ENCODE measurements around the gene TNFSF15.

TNFSF15 gene

DNA sequence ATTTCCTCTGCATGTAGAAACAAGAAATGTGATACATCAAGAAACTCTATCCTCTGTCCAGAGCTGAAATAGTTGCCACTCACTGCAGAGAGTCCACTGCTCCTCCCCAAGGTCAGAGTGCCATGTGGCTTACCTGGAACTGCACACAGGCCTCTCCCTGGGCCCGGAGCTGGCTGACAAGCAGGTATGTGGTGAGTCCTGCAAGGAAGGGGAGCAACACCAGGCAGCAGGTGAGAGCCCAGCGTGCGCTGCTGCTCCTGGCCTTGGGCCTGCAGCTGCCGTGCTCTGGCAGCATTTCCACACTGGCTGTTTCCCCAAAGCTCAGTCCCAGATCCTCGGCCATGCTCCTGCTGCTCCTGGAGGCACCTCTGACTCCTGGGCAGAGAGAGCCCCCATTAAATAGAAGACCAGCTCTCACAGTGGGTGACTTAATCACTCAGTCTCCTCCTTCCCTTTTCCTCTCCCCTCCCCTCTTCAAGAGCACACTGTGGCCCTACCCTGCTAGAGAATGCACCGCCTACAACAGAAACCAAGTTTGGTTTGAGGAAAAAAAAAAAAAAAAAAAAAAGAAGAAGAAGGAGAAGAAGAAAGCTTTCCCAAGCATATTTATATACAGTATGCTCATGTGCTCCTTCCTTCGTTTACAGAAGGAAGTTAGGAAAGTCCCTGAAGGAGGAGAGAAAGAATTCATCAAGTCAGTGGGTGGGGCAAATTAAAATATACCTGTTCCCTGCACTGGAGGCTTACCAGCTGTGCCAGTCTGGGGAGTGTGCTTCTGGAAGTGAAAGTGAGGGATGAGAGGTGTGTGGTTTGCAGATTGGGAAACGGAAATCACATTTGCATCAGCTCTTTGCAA is at the start of gene TNFSF15:
Gene TNFSF15, minus strand, starts transcription at position 370 of the 856 bp plus-strand sequence. Its CDS starts 27 bp downstream, at position 343.
- DNase-seq (ENCODE audit: low spot score): no peak

DNA sequence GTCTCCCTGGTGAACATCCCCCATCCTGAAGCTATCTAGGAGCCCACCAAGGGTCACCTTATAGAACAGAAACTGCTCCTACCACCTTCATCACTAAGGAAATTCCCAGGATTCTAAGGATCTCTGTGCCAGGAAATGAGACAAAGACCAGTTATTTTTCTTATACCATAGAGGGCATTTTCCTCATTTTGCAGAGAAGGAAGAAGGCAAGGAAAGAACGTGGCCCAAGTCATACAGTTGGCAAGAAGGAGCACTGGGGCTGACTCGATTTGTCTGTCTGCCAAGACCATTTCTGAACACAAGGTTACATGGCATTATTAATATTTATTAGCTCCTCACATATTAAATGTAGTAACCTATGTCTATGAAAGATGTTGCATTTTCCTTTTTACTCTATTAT is 49.6 kb upstream of the TNFSF15 start:
- no peak for DNase-seq (ENCODE audit: low spot score)

DNA sequence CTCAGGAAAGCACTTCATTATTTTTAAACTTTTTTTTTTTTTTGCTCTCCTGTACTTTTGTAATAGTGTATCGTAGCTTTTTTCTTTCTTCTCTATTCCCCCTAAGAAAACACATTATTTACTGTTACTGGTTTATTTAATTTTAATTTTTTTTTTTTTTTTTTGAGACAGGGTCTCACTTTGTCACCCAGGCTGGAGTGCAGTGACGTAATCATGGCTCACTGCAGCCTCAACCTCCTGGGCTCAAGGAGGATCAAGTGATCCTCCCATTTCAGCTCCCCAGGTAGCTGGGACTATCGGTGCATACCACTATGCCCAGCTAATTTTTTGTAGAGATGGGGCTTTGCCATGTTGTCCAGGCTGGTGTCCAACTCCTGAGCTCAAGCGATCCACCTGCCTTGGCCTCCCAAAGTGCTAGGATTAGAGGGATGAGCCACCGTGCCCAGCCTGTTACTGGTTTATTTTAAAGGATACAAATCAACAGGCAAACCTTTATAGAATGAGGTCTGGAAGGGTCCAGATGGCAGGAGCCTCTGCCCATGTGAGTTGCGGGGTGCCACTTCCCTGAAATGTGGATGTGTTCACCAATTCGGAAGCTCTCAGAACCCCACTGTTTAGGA is 49.0 kb upstream of the TNFSF15 start:
- no peak for DNase-seq (ENCODE audit: low spot score)

- DNase-seq (ENCODE audit: low spot score): no peak
Observed at GRCh38 chr9:114853071-114853855, 47.4 kb upstream of the TNFSF15 start.

GRCh38 chr9:114852050-114852594 is 46.3 kb upstream of the TNFSF15 start:
- no peak for DNase-seq (ENCODE audit: low spot score)

DNA sequence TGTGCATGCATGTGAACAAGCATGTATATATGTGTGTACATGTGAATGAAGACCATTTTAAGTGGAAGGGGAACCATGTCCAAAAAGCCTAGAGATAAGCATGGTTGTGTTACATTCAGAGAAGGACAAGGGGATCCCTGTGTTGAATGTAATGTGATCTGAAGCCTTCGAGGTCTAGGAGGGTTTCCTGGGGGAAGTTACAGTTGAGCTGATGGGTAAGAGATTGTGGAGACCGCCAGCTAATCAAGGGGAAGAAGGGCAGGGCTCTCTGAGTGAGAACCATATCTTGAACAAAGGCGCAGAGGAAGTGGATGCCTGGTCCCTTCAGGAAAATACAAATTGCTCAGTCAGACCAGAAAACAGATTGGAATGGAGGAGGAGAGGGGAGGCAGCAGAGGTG is 45.5 kb upstream of the TNFSF15 start:
- no peak for DNase-seq (ENCODE audit: low spot score)

DNA sequence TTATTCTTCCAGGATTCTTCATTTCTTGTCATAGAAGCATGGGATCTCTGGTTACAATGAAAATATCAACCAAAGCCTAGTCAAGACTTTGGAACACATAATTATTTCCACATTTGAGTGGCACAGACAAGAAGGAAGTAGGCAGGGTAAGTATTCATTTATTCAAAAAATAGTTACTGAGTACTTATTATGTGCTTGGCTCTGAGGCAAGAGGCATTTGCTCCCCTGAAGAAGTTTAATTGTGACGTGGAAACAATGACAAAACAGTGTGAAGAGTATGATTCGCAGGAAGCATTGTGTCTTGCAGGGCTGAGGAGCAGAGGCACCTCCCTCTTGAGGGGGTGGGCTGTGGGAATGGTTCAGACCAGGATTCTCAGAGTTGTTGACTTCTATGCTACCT is 45.0 kb upstream of the TNFSF15 start:
- peak; percentile 1 for DNase-seq (ENCODE audit: low spot score)

DNA sequence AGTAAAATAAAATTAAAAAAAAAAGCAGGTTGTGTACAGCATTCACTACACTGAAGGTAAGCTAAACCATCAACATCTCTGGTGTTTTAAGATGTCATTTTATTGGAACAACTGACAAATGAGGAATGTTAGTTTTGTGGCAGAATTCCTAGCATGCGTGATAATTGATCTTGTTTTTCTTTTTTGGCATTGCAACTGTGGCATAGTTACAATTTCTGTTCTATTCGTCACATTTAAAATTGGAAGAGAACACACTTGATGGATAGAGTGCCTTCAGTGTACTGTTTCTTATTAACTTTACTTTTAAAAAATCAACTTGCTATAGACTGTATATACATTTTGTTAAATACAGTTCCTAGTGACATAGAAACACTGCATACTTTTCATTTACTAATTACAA is 43.6 kb upstream of the TNFSF15 start:
- DNase-seq (ENCODE audit: low spot score): no peak

DNA sequence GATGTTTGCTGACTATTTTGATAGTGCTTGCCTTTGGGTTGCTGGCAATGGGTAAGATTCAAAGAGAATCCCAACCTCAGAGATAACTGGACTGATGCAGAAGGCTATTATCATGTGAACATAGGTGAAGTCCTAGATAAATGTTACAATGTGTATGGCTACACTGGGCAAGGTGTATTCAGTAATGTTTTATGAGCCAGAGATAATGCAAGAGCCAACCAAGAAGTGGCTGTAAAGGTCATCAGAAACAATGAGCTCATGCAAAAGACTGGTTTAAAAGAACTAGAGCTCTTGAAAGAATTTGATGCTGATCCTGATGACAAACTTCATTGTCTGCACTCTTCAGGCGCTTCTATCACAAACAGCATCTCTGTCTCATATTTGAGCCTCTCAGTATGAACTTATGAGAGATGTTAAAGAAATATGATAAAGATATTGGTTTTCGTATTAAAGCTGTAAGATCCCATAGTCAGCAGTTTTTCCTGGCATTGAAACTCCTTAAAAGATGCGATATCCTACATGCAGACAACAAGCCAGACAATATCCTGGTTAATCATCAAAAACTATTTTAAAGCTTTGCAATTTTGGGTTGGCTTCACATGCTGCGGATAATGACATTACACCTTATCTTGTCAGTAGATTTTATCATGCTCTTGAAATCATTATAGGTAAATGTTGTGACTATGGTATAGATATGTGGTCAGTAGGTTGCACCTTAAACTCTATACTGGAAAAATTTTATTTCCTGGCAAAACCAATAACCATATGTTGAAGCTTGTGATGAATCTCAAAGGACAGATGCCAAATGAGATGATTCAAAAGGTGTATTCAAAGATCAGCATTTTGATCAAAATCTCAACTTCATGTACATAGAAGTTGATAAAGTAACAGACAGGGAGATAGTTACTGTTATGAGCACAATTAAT is 41.9 kb upstream of the TNFSF15 start:
- no peak for DNase-seq (ENCODE audit: low spot score)

DNA sequence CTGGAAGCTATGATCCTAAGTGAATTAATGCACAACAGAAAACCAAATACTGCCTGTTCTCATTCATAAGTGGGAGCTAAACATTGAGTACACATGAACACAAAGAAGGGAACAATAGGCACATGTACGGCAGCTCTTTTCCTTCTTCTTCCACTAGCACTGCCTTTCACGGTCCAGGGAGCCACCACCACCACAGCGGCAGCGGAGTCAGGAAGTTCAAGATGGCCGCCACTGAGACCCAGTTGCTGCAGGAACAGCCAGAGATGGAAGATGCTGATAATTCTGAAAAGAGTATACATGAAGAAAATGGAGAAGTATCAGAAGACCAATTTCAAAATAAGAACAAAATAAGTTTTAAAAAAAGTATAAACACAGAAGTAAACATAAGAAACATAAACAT is 39.5 kb upstream of the TNFSF15 start:
- no peak for DNase-seq (ENCODE audit: low spot score)

DNA sequence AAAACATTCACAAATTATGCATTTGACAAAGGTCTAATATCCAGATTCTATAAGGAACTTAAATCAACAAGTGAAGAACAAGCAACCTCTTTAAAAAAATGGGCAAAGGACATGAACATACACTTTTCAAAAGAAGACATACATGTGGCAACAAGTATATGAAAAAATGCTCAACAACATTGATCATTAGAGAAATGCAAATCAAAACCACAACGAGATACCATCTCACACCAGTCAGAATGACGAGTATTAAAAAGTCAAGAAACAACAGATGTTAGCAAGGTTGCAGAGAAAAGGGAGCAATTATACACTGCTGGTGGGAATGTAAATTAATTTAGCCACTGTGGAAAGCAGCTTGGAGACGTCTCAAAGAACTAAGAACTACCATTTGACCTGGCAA is 38.9 kb upstream of the TNFSF15 start:
- DNase-seq (ENCODE audit: low spot score): no peak

GRCh38 chr9:114837923-114838322 is 32.1 kb upstream of the TNFSF15 start:
- no peak for DNase-seq (ENCODE audit: low spot score)

DNA sequence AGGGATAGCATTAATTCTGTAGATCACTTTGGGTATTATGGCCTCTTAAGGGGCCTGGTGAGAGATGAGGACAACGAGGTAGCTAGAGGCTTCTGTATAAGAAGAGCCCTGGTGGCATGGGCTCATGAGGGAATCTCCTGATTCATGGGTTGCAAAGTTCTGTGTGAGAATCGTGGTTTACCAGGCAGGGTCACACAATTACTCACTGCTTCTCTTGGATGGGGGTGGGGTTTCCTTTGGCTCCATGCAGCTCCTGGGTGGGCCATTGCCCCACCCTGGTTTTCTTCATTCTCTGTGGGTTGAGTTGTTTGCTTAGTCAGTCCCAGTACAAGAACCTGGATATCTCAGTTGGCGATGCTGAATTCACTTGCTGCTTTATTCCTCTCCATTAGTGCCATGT is 30.9 kb upstream of the TNFSF15 start:
- DNase-seq (ENCODE audit: low spot score): no peak

DNA sequence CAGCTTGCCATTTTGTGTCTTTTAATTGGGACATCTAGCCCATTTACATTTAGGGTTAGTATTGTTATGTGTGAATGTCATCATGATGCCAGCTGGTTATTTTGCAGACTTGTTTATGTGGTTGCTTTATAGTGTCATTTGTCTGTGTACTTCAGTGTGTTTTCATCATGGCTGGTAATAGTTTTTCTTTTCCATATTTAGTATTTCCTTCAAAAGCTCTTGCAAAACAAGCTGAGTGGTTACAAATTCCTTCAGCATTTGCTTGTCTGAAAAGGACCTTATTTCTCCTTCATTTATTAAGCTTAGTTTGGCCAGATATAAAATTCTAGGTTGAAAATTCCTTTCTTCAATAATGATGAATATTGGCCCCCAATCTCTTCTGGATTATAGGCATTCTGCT is 28.5 kb upstream of the TNFSF15 start:
- DNase-seq (ENCODE audit: low spot score): no peak

DNA sequence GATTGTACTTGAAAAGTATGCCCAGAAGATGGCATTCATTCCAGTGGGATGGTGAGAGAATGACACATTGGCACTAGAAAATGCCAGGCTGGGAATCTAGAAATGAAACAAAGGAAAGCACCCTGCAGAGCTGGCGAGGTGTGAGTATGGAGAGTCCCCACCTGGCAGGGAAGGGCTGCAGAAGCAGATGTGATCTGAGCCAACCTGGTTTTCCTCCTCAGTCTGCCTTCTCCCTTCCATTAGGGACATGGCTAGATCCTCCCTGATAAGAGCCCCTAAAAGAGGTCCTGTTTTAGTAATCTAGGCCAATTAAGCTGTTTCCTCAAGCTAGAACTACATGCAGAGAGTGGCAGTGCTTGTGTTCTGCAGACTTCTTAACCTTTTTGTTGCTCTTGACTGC is 24.7 kb upstream of the TNFSF15 start:
- no peak for DNase-seq (ENCODE audit: low spot score)

DNA sequence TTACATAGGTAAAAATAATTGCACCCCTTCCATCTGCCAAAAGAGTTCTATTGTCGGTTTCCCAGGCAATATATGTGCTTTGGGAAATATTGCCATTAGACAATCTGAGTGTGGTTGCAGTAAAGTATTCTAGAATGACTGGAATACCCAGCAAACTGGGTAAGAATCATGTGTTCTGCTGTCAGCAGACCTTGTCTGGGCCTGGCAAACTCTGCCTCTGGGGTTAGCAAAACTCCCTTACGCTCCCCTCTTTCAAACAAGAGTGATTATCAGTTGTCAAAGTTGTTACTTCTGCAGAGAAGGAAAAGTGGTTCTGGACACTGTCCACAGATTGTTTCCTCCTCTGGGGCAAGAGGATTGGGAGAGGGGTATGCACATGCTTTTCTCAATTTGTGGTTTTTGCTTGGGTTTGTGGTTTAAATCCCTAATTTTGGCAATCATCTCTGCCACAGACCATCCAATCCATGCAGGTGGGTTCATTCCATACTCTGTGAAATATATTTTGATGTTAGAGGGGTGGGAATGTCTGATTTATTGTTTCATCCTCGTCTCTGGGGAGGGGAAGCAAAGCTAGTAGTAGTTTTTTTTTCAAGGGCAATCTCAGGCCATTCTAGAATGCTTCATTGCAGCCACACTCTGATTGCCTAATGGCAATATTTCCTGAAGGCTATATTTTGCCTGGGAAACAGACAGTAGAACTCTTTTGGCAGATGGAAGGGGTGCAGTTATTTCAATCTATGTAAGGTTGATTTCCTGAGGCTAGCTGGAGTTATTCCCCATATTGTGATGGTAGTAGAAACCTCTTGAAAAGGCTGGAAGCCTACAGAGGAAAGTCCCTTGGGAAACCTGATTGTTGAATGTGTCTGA is 24.0 kb upstream of the TNFSF15 start:
- no peak for DNase-seq (ENCODE audit: low spot score)

DNA sequence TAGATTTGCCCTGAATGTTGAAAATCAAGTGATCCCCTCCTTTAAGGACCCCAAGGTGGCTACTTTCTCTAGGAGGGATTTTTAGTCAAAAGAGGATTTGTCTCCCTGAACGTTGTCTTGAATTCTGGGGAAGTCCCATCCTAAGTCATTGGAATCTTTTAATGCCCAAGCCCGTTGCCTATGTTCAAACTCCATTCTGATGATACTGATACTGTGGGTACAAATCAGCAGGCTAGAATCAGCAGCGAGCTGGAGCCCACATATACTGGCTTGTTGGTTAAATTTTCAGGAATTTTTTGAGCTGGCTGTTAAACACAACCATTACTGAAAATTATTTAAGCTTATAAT is 22.4 kb upstream of the TNFSF15 start:
- DNase-seq (ENCODE audit: low spot score): no peak

DNA sequence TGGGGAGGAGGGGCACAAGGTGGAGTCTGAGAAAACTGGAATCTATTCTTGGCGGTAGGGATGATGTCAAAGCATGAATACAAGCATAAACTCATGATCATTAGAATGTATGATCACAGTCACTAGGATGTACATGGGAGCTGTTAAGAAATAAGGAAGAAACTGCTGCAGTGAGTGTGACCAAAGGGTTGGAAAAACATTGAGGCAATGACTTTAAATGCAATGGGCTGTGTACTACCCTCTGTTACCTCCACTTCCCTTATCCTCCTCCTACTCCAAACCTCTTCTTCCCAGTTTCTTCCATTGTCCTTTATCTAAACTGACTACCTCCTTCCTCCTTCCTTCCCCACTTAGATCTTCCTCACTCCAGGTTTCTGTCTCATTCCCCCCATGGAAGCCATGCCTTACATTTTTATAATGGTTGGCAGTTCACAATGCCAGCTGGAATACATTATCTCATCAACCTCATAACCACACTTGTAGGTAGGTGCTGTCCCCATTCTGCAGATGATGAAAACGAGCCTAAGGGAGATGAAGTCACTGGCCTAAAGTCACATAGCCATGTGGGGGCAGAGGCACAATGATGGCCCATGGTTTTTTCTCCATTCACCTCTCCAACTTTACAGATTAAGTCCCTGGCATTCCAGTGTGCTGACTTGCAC is 21.9 kb upstream of the TNFSF15 start:
- no peak for DNase-seq (ENCODE audit: low spot score)

DNA sequence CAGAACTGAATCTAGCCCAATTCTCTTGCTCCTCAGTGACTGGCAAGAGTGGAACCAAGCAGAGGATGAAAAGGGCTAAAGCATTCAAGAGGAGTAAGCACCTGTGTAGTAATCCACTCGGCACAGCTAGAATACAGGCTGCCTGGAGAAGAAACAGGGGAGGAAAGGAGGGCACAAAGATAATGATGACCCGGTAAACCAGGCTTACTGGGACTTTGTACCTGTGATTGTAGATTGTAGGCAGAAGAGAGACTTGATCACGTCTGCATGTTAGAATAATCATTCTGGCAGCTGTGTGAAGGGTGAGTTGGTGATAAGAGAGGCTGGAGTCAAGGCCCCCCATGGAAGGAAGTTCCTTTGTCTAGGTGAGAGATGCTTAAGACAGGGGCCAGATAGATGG is 20.6 kb upstream of the TNFSF15 start:
- no peak for DNase-seq (ENCODE audit: low spot score)

All from kidney capillary endothelial cell (primary cell).